Endothelial cell of umbilical vein (primary cell): ENCODE results near the gene CIB4. TPM values are rescaled to one million over a fixed set of nuclear protein-coding genes. Genes with fewer than 3 reads are reported as not detected.

Experiments used
- BruUV-seq: library from RNA; stranded (reverse); fragments of 400-500 nt; replicated peaks from 2 replicates; lab custom pipeline; 2021; lab: Mats Ljungman, UMichigan
- CTCF ChIA-PET: fragments of 300-600, 350-600 bp; sonication (Branson Sonifier 250); formaldehyde crosslinking; loops from one replicate; lab custom pipeline; 2021; ENCODE audit warnings: antibody characterized with exemption, inconsistent platforms; lab: Charles Lee
- POLR2A ChIA-PET: fragments of 300-600, 350-600 bp; sonication (Branson Sonifier 250); formaldehyde crosslinking; loops from one replicate; lab custom pipeline; 2021; ENCODE audit warnings: antibody characterized with exemption, inconsistent platforms; lab: Charles Lee
- DNase-seq: peaks from one replicate; pipeline ENCODE4 v3.0.0-alpha.2; 2011; ENCODE audit warnings: low read depth, low spot score
- FAIRE-seq: peaks from 2 replicates; lab custom pipeline; 2011; peaks lifted over from hg19 to GRCh38; lab: Jason Lieb, UNC
- H2AFZ ChIP-seq: 2 replicates; pipeline ENCODE4 v1.6.0; 2012; ENCODE audit warnings: low read depth, low read length, control low read depth, inconsistent platforms
- H3K27ac ChIP-seq: 2 replicates; pipeline ENCODE4 v1.5.1; 2011; ENCODE audit warnings: low read depth, mild to moderate bottlenecking, control low read depth, low read length, moderate library complexity; ENCODE audit not compliant: insufficient read depth
- H3K27me3 ChIP-seq, 2 experiments: 2 replicates each; pipeline versions ENCODE4 v1.6.0 to v1.6.1; 2011; ENCODE audit warnings: low read length in 2 of 2, mixed read lengths in 1 of 2; ENCODE audit not compliant: control insufficient read depth in 2 of 2, insufficient read depth in 2 of 2
- H3K36me3 ChIP-seq, 2 experiments: 2 replicates in 1 of 2; 3 replicates in 1 of 2; pipeline ENCODE4 v1.5.1; 2011; ENCODE audit warnings: low read length in 2 of 2, mild to moderate bottlenecking in 1 of 2, moderate library complexity in 1 of 2; ENCODE audit not compliant: control insufficient read depth in 2 of 2, insufficient read depth in 2 of 2; ENCODE audit errors: extremely low read depth in 1 of 2
- H3K4me1 ChIP-seq: 3 replicates; pipeline ENCODE4 v1.5.1; 2011; ENCODE audit warnings: mild to moderate bottlenecking, low read length; ENCODE audit not compliant: control insufficient read depth, insufficient read depth; ENCODE audit errors: extremely low read depth
- H3K4me2 ChIP-seq: 2 replicates; pipeline ENCODE4 v1.6.1; 2011; ENCODE audit warnings: low read length, control low read depth, mixed read lengths; ENCODE audit not compliant: insufficient read depth
- H3K4me3 ChIP-seq, 3 experiments: fragments of 200-600 bp in 1 of 3; sonication (generic), shearing (Covaris generic) in 1 of 3; replicated peaks in 1 of 3; 2 replicates each; pipeline ENCODE4 v1.5.1; 2011 to 2016; ENCODE audit warnings: control low read depth in 3 of 3, low read length in 3 of 3, mild to moderate bottlenecking in 2 of 3, inconsistent platforms in 1 of 3, low read depth in 1 of 3, moderate library complexity in 1 of 3; ENCODE audit not compliant: insufficient read depth in 1 of 3
- H3K79me2 ChIP-seq: 2 replicates; pipeline ENCODE4 v1.6.0; 2012; ENCODE audit warnings: low read length, inconsistent platforms; ENCODE audit not compliant: control insufficient read depth, insufficient read depth
- H3K9ac ChIP-seq: replicated peaks from 2 replicates; pipeline ENCODE3; 2011; ENCODE audit warnings: low read length, control low read depth; ENCODE audit not compliant: insufficient read depth; ENCODE audit errors: extremely low read depth
- H3K9me1 ChIP-seq: replicated peaks from 3 replicates; pipeline ENCODE4 v1.6.0; 2011; ENCODE audit warnings: mild to moderate bottlenecking, low read length; ENCODE audit not compliant: control insufficient read depth, insufficient read depth; ENCODE audit errors: extremely low read depth
- H3K9me3 ChIP-seq: replicated peaks from 2 replicates; pipeline ENCODE4 v1.5.1; 2012; ENCODE audit warnings: low read length, inconsistent platforms; ENCODE audit not compliant: control insufficient read depth, insufficient read depth
- H4K20me1 ChIP-seq: replicated peaks from 2 replicates; pipeline ENCODE3; 2011; ENCODE audit warnings: mild to moderate bottlenecking, low read length; ENCODE audit not compliant: control insufficient read depth, insufficient read depth; ENCODE audit errors: extremely low read depth
- CTCF ChIP-seq, 2 donors: IDR thresholded peaks; 1 replicate in 1 of 2; 2 replicates in 1 of 2; pipeline ENCODE4 v1.5.1; 2011; ENCODE audit warnings: low read length in 2 of 2, mild to moderate bottlenecking in 2 of 2, moderate library complexity in 2 of 2, control low read depth in 1 of 2, inconsistent platforms in 1 of 2, low read depth in 1 of 2; ENCODE audit not compliant: insufficient read depth in 1 of 2; ENCODE audit errors: extremely low read depth in 1 of 2
- EZH2 ChIP-seq: IDR thresholded peaks from 2 replicates; pipeline ENCODE4 v1.6.1; 2012; ENCODE audit warnings: borderline replicate concordance, low read depth, mild to moderate bottlenecking, moderate library complexity, low read length, inconsistent platforms; ENCODE audit not compliant: severe bottlenecking
- FOS ChIP-seq: IDR thresholded peaks from 2 replicates; pipeline ENCODE4 v1.6.1; 2011; ENCODE audit warnings: mild to moderate bottlenecking, low read length, moderate library complexity, borderline replicate concordance; ENCODE audit not compliant: insufficient read depth
- GATA2 ChIP-seq: IDR thresholded peaks from 2 replicates; pipeline ENCODE4 v1.7.0; 2011; ENCODE audit warnings: low read depth, mild to moderate bottlenecking, moderate library complexity, mixed read lengths, low read length; ENCODE audit not compliant: insufficient read length, insufficient read depth
- JUN ChIP-seq: IDR thresholded peaks from 2 replicates; pipeline ENCODE4 v1.6.1; 2011; ENCODE audit warnings: borderline replicate concordance, low read depth; ENCODE audit not compliant: insufficient read length, insufficient read depth
- MAX ChIP-seq: IDR thresholded peaks from 2 replicates; pipeline ENCODE4 v1.6.1; 2011; ENCODE audit not compliant: insufficient read depth, insufficient read length
- MYC ChIP-seq: IDR thresholded peaks from one replicate; pipeline ENCODE4 v1.6.1; 2011; ENCODE audit warnings: mild to moderate bottlenecking, low read depth, low read length
- POLR2A ChIP-seq: IDR thresholded peaks from 2 replicates; pipeline ENCODE4 v1.6.1; 2012; ENCODE audit warnings: low read depth, mild to moderate bottlenecking, control low read depth, low read length
- POLR2AphosphoS5 ChIP-seq: IDR thresholded peaks from 2 replicates; pipeline ENCODE4 v1.6.1; 2012; ENCODE audit warnings: low read depth, mild to moderate bottlenecking, control low read depth, low read length, moderate library complexity; ENCODE audit not compliant: insufficient read depth
- dilution Hi-C: fragments of 300-500 bp; cut with MboI; formaldehyde crosslinking; loops from one replicate; pipeline ENCODE4 v1.15.0; 2019; ENCODE audit warnings: low sequenced_read_pairs; ENCODE audit not compliant: extremely low pct_ligation_motif_present
- intact Hi-C: fragments of 100-400 bp; cut with micrococcal nuclease; formaldehyde crosslinking; loops from one replicate; pipeline ENCODE4 v1.10.0; 2022
- polyA plus RNA-seq, 4 experiments: library from polyadenylated mRNA; depleted of rRNA in 3 of 4; stranded (reverse) in 3 of 4; unstranded in 1 of 4; fragments of >200 nt; gene quantifications; 2 replicates each; pipeline versions ENCODE4 v1.2.1 to v1.2.3, GENCODE V29; 2011 to 2012; ENCODE audit warnings: missing spikeins in 1 of 4
- total RNA-seq: library from RNA; stranded (reverse); gene quantifications from 2 replicates; pipeline ENCODE4 v1.2.3, GENCODE V29; 2021

CIB4 gene
- total and polyA plus RNA-seq, 2 donors (not counting 3 experiments of a cell fraction or from before 2014, with no cell fraction given), result not detected

- H4K20me1 ChIP-seq, result no peaks in the 10 kb centered on the region
- DNase-seq (no peak), FAIRE-seq (no peak)
- intact Hi-C loops, result no loop called here
- H3K79me2 ChIP-seq, result no peaks in the 10 kb centered on the region
- H2AFZ ChIP-seq, result no peak overlapping the region
- no peaks in the 10 kb centered on the region for H3K4me1 ChIP-seq
- POLR2A ChIA-PET, result no interaction called here
- TF ChIP-seq CTCF (IDR thresholded peaks at IDR 0.05; ENCODE audit: extremely low read depth in 1 of 2, insufficient read depth in 1 of 2, low read depth in 1 of 2, low read length in 2 of 2) (no peak), POLR2A (no peak), POLR2AphosphoS5 (no peak), FOS (no peak), MAX (no peak), EZH2 (no peak), GATA2 (no peak), JUN (no peak), MYC (no peak)
- H3K9me3 ChIP-seq, result no peaks in the 10 kb centered on the region
- H3K9ac ChIP-seq, result no peak overlapping the region
- H3K27ac ChIP-seq, result no peak overlapping the region
- H3K4me3 ChIP-seq, result no peak overlapping the region
- peaks cover 8 to 9% of the 10 kb centered on the region in 2 experiments for H3K27me3 ChIP-seq
- H3K36me3 ChIP-seq, result no peaks in the 10 kb centered on the region
- H3K4me2 ChIP-seq, result no peak overlapping the region
- dilution Hi-C loops, result no loop called here
- no TSS peak for BruUV-seq
- no peaks in the 10 kb centered on the region for H3K9me1 ChIP-seq
- CTCF ChIA-PET, result no interaction called here
Observed at GRCh38 chr2:26633351-26633945, 7.7 kb downstream of the CIB4 start.
